ENCODE measurements around the gene PLCB4.
A peak's percentile ranks its signal among the peaks of the same experiment; 100 is the strongest.

The PLCB4 gene

GRCh38 chr20:9228774-9229450 lies 160.0 kb downstream of the PLCB4 start:
- no peak for DNase-seq

- no peak for DNase-seq
Measured at GRCh38 chr20:9230406-9230805, 161.5 kb downstream of the PLCB4 start.

GRCh38 chr20:9233804-9234203 lies 164.9 kb downstream of the PLCB4 start:
- no peak for DNase-seq

GRCh38 chr20:9235518-9235917 lies 166.6 kb downstream of the PLCB4 start:
- DNase-seq, result no peak

- no peak for DNase-seq
Measured at GRCh38 chr20:9236458-9236857, 167.6 kb downstream of the PLCB4 start.

GRCh38 chr20:9241232-9241692 lies 172.4 kb downstream of the PLCB4 start:
- no peak for DNase-seq

- no peak for DNase-seq
Measured at GRCh38 chr20:9241721-9242427, 173.0 kb downstream of the PLCB4 start.

GRCh38 chr20:9243986-9244385 lies 175.1 kb downstream of the PLCB4 start:
- no peak for DNase-seq

- no peak for DNase-seq
Measured at GRCh38 chr20:9244811-9245210, 175.9 kb downstream of the PLCB4 start.

GRCh38 chr20:9246731-9247130 lies 177.8 kb downstream of the PLCB4 start:
- DNase-seq, result no peak

GRCh38 chr20:9250511-9250910 lies 181.6 kb downstream of the PLCB4 start:
- no peak for DNase-seq

- DNase-seq, result no peak
Measured at GRCh38 chr20:9253006-9253539, 184.2 kb downstream of the PLCB4 start.

- DNase-seq, result no peak
Measured at GRCh38 chr20:9255171-9255570, 186.3 kb downstream of the PLCB4 start.

GRCh38 chr20:9256393-9256792 lies 187.5 kb downstream of the PLCB4 start:
- DNase-seq, result no peak

- DNase-seq, result peak; percentile 18
Measured at GRCh38 chr20:9258901-9259300, 190.0 kb downstream of the PLCB4 start.

GRCh38 chr20:9260027-9260426 lies 191.1 kb downstream of the PLCB4 start:
- DNase-seq, result no peak

- no peak for DNase-seq
Measured at GRCh38 chr20:9261781-9262180, 192.9 kb downstream of the PLCB4 start.

- DNase-seq, result no peak
Measured at GRCh38 chr20:9262653-9263194, 193.8 kb downstream of the PLCB4 start.

- no peak for DNase-seq
Measured at GRCh38 chr20:9269280-9269971, 200.5 kb downstream of the PLCB4 start.

GRCh38 chr20:9270831-9271230 lies 201.9 kb downstream of the PLCB4 start:
- DNase-seq, result no peak

- DNase-seq, result no peak
Measured at GRCh38 chr20:9276966-9277468, 208.1 kb downstream of the PLCB4 start.

- DNase-seq, result no peak
Measured at GRCh38 chr20:9279918-9280401, 211.1 kb downstream of the PLCB4 start.

- DNase-seq, result peak; percentile 16
Measured at GRCh38 chr20:9280666-9281065, 211.8 kb downstream of the PLCB4 start.

Measured in hematopoietic multipotent progenitor cell treated with erythropoietin and hydrocortisone succinate and interleukin-3 and kit ligand, for 4 days (in vitro differentiated cells).